ENCODE data around the gene GABBR2. TPM values are rescaled to one million over a fixed set of nuclear protein-coding genes. Genes with fewer than 3 reads are reported as not detected.

Gene GABBR2
- total RNA-seq, 4 donors from 2014 or later: not detected

DNA sequence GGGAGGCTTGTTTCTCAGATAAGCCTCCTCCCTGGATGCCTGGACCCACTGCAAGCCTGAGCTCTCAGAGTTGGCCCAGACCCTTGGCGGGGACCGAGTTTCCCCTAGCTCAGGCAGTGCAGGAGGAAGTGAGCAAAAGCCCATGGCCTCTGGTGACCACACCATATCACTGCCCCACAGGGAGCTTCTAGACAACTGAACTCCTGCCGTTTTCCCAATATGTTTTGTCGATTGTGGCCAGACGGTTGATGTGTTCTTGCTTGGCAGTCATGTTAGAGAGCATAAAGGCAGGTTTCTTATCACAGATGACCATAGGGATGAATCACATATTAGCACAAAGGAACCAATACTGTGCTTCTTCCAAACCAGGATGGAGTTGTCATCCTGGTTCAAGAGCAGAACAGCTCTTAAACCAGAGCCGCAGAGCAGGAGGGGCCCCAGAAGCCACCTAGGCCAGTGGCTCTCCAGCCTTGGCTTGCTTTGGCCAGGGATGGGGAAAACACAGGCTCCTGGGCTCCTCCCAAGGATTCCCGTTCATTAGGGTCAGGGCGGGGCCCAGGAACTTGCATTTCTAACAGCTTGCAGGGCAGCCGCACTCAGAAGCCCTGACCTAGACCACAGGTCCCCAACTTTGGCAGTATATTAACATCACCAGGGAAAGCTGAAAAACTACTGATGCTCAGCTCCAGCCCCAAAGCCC lies 340.2 kb downstream of the GABBR2 start:
- DNase-seq (ENCODE audit: low spot score) (no peak), ATAC-seq (ENCODE audit: low FRiP score) (no peak)
- TF ChIP-seq, protein P1, sequence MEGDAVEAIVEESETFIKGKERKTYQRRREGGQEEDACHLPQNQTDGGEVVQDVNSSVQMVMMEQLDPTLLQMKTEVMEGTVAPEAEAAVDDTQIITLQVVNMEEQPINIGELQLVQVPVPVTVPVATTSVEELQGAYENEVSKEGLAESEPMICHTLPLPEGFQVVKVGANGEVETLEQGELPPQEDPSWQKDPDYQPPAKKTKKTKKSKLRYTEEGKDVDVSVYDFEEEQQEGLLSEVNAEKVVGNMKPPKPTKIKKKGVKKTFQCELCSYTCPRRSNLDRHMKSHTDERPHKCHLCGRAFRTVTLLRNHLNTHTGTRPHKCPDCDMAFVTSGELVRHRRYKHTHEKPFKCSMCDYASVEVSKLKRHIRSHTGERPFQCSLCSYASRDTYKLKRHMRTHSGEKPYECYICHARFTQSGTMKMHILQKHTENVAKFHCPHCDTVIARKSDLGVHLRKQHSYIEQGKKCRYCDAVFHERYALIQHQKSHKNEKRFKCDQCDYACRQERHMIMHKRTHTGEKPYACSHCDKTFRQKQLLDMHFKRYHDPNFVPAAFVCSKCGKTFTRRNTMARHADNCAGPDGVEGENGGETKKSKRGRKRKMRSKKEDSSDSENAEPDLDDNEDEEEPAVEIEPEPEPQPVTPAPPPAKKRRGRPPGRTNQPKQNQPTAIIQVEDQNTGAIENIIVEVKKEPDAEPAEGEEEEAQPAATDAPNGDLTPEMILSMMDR (IDR thresholded peaks at IDR 0.05): no peak

DNA sequence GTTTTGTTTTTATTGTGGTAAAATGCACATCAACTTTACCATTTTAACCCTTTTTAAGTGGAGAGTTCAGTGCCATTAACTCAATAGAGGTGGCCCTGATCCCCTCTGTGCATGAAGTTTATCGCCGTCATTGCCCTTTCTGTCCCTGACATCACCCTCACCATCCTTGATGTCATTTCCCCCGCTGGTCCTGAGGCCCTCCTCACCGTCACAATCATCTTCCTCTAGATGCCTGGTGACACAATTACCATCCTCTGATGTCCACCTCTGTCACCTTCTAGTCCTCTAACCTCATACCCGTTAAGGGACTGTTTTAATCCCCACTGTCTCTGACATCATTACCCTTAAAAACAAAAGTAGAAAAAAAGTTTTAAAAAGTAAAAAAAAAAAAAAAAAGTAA lies 340.8 kb downstream of the GABBR2 start:
- DNase-seq (ENCODE audit: low spot score): no peak
- no peak for ATAC-seq (ENCODE audit: low FRiP score)
- TF ChIP-seq, protein P1 (IDR thresholded peaks at IDR 0.05): no peak

DNA sequence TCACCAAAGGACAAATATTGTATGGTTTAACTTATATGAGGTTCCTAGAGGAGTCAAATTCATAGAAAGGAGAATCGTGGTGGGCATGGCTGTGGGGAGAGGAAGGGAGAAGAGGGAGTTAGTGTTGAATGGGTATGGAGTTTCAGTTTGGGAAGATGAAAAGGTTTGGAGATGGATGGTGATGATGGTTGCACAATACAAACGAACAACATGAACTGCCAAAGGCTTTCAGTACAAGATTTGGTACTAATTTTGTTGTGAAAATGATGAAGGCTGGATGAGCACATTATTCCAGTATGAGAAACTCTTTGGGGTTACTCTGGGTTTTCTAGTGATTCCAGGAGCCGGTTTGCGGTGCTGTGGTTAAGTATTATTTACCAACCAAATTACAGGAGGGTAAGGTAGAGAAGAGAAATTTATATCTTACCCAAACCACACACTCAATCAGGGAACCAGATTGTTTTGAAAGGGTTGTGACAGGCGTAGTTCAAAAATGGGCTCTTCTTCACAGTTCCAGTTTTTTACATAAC lies 341.3 kb downstream of the GABBR2 start:
- DNase-seq (ENCODE audit: low spot score) (no peak), ATAC-seq (ENCODE audit: low FRiP score) (no peak)
- TF ChIP-seq, protein P1 (IDR thresholded peaks at IDR 0.05): no peak

DNA sequence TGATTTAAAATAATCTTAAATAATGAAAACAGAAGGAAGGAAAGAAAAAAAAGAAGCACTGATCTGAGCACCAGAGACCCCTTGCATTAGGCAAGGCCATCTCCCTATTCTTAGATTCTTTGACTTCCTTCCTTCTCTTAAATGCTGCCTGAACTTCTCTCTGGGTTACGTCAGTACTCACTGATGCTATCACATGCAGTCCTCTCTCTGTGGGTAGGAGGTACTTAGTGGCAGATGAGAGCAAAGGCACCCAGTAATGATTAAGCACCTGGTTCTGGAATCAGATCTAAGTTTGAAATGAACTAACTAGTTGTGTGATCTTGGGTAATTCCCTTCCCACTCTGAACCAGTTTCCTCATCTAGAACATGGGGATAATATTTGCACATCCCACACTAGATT lies 343.0 kb downstream of the GABBR2 start:
- ATAC-seq (ENCODE audit: low FRiP score): no peak
- TF ChIP-seq, protein P1 (IDR thresholded peaks at IDR 0.05): no peak
- no peak for DNase-seq (ENCODE audit: low spot score)

DNA sequence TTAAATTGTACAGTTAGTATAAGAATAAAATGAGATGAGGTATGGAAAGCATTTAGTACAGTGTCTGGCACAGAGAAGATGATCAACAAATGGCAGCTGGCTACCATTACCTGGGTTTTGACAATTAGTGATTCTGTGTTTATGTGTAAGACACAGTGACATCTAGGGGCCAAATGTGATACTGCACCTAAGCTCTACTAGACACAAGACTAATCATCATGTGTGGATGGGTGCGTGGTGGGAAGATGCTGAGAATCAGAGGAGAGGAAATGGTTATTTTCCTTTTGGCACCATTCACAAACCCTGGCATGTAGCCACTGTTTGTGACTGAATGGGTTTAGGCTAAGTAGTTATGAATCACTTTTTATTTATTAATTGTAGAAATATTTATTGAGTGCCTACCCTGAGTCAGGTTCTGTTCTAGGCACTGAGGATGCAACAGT lies 343.5 kb downstream of the GABBR2 start:
- TF ChIP-seq, protein P1 (IDR thresholded peaks at IDR 0.05): no peak
- DNase-seq (ENCODE audit: low spot score): no peak
- ATAC-seq (ENCODE audit: low FRiP score): no peak

DNA sequence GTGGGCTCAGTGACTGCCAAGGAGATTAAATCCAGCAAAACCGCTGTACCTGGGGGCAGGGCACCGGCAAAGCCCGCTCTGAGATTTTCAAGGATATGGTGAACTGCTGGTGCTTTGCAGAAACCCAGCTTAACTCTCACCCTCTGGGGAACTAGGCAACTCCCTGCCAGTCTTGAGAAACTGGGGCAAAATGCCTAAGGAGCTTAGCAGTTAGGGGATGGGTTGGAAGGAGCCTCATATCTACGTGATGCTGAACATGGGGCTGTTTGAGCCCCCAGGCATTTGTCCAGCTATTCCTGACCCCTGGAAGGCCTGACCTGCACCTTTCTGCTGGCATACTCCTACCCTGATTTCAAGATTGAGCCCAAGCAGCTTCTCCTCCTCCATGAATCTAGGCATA lies 344.6 kb downstream of the GABBR2 start:
- DNase-seq (ENCODE audit: low spot score): no peak
- TF ChIP-seq, protein P1 (IDR thresholded peaks at IDR 0.05): no peak
- no peak for ATAC-seq (ENCODE audit: low FRiP score)

DNA sequence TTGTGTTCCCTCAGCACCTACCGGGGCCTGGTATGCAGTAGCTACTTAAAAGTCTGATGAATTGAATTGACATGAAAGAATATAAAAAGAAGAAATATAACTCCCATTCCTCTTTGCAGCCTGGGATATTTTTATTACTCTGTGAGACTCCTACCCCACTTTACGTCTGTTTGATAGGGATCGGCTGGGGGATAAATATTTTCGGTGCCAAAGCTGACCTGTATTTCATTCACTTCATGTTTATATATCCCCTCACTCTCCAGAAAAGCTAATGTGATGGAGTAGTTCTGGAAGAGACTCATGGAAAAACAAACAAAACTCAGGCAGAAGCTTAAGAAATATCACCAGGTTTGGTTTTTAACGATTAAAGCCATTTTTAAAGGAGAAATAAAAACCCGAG lies 345.1 kb downstream of the GABBR2 start:
- TF ChIP-seq, protein P1 (IDR thresholded peaks at IDR 0.05): no peak

More for the DNA sequence above, 345.1 kb downstream of the GABBR2 start:
- DNase-seq (ENCODE audit: low spot score): no peak
- no peak for ATAC-seq (ENCODE audit: low FRiP score)

Data from omental fat pad (tissue), 4 donors.